Stomach (tissue), 9 donors: ENCODE results near the gene ALG8. TPM values are rescaled to one million over a fixed set of nuclear protein-coding genes. Genes with fewer than 3 reads are reported as not detected.

Experiments used
- DNase-seq, 2 donors: peaks; one replicate each; pipeline versions ENCODE4 v3.0.0 to v3.0.0-alpha.2; 2013 to 2019
- H3K27ac ChIP-seq, 5 donors: fragments of 200-600 bp in 4 of 5; sonication (generic) in 4 of 5; one replicate each; pipeline ENCODE4 v1.5.1; 2013 to 2019; ENCODE audit warnings: mild to moderate bottlenecking in 1 of 5, moderate library complexity in 1 of 5
- H3K27me3 ChIP-seq, 3 donors: fragments of 200-600 bp; sonication (generic); one replicate each; pipeline ENCODE4 v1.5.1; 2017 to 2019; ENCODE audit warnings: mixed run types in 1 of 3
- H3K36me3 ChIP-seq, 4 donors: fragments of 200-600 bp; sonication (generic); 1 replicate in 3 of 4; 2 replicates in 1 of 4; pipeline ENCODE4 v1.5.1; 2016 to 2019
- H3K4me1 ChIP-seq, 4 donors: fragments of 200-600 bp; sonication (generic); one replicate each; pipeline ENCODE4 v1.5.1; 2016 to 2019
- H3K4me3 ChIP-seq, 4 donors: fragments of 200-600 bp; sonication (generic) in 3 of 4; one replicate each; pipeline ENCODE4 v1.5.1; 2016 to 2019; ENCODE audit warnings: mild to moderate bottlenecking in 1 of 4
- H3K9me3 ChIP-seq, 4 donors: fragments of 200-600 bp; sonication (generic); one replicate each; pipeline ENCODE4 v1.5.1; 2016 to 2019
- EP300 ChIP-seq: sonication (generic); formaldehyde crosslinking; IDR thresholded peaks from one replicate; pipeline ENCODE4 v1.6.1; 2017; ENCODE audit warnings: antibody characterized with exemption
- POLR2A ChIP-seq, 4 donors: fragments of 450-650 bp; IDR thresholded peaks; one replicate each; pipeline ENCODE4 v1.6.1; 2016; ENCODE audit warnings: antibody characterized with exemption in 4 of 4, control low read depth in 2 of 4, mild to moderate bottlenecking in 1 of 4, moderate library complexity in 1 of 4
- POLR2AphosphoS5 ChIP-seq, 3 donors: sonication (generic); formaldehyde crosslinking; IDR thresholded peaks; one replicate each; pipeline ENCODE4 v1.6.1; 2016; ENCODE audit warnings: antibody characterized with exemption in 3 of 3
- WGBS, 5 donors: extraction: QIAGEN DNeasy Blood & Tissue Kit in 3 of 5; methylation state at CpG; one replicate each; pipeline versions ENCODE4 v1.1.5 to v1.1.7; 2013 to 2018; 5-methylcytosine and 5-hydroxymethylcytosine counted together
- intact Hi-C: fragments of 100-400 bp; cut with DNase I; formaldehyde crosslinking; loops from one replicate; pipeline ENCODE4 v1.15.1; 2023; ENCODE audit warnings: low total_unique reads
- polyA plus RNA-seq, 3 donors: library from polyadenylated mRNA; stranded (reverse); fragments of 200-250 nt; gene quantifications; one replicate each; pipeline ENCODE4 v1.2.3, GENCODE V29; 2013
- total RNA-seq, 5 donors: library from RNA; depleted of rRNA; stranded (reverse); fragments of >200 nt; gene quantifications; one replicate each; pipeline versions ENCODE4 v1.1.0 to v1.2.3, GENCODE V29; 2014 to 2016
- TF ChIP-seq, protein P1 (sequence below), 7 experiments: fragments of 450-650 bp in 4 of 7; fragments of 200-600 bp in 3 of 7; sonication (generic) in 3 of 7; IDR thresholded peaks; one replicate each; pipeline ENCODE4 v1.5.1; 2016 to 2019; ENCODE audit warnings: antibody characterized with exemption in 7 of 7, control low read depth in 2 of 7, mild to moderate bottlenecking in 1 of 7
- donor health status: healthy with polysubstance abuse.
- donor health status: Bipolar disorder and iron deficiency.
- donor health status: healthy.

Gene ALG8
- total and polyA plus RNA-seq, 8 donors: 3.8 to 58.2 (median 24.5) TPM

DNA sequence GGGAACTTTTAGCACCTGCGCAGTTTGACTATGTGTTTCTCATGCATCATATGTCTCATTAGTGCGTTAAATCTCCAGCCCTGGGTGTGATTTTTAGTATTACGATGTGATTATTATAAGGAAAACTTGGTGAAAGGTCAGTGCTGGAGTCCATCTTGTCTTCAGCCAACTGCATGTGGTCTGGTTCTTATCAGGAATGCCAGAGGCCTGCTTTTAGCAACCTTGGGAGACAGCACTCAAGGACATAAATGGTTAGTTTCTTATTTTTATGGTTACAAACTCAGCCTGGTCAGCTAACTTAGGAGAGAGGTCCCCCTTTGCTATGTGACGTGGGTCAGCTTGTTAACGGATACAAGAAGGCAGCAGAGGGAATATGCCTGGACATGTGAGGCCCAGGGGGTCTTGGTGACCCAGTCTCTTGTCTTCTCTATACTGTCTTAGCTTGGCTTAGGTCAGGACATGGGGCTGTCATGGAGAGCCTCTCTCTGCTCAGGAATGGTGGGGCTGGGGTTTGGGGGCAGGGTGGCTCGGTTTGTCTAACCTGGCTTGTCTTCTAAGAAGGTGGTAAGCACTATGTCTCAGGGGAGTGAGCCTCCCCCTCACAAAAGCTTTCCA is 27.5 kb upstream of the ALG8 start:
- no peak for TF ChIP-seq EP300
- peak in 1 of 3 donors; percentile 41 for TF ChIP-seq POLR2AphosphoS5 (IDR thresholded peaks at IDR 0.05)
- TF ChIP-seq POLR2A (IDR thresholded peaks at IDR 0.05): no peak
- intact Hi-C loops: no loop called here

DNA sequence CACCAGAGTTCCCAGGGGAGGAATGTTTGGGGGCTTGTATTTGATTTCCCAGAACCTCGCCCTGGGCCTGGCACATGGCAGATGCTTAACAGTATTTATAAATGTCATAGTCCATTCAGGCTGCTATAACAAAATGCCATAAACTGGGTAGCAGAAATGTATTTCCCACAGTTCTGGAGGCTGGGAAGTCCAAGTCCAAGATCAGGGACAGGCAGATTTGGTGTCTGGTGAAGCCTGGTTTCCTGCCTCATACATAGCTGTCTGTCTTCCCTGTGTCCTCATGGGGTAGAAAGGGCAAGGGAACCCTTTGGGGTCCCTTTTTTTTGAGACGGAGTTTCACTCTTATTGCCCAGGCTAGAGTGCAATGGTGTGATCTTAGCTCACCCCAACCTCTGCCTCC is 25.0 kb upstream of the ALG8 start:
- WGBS, 5 donors: 89 to 100% (median 98%) methylated on average over 2 of the region's 2 CpGs
- Histone ChIP-seq H3K4me1 (peaks cover 11 to 59% (median 14%) of the 10 kb centered on the region in 4 donors), H3K4me3 (no peak overlapping the region), H3K9me3 (no peaks in the 10 kb centered on the region), H3K36me3 (no peaks in the 10 kb centered on the region), H3K27ac (no peak overlapping the region), H3K27me3 (no peaks in the 10 kb centered on the region)
- intact Hi-C loops: no loop called here
- TF ChIP-seq, protein P1, sequence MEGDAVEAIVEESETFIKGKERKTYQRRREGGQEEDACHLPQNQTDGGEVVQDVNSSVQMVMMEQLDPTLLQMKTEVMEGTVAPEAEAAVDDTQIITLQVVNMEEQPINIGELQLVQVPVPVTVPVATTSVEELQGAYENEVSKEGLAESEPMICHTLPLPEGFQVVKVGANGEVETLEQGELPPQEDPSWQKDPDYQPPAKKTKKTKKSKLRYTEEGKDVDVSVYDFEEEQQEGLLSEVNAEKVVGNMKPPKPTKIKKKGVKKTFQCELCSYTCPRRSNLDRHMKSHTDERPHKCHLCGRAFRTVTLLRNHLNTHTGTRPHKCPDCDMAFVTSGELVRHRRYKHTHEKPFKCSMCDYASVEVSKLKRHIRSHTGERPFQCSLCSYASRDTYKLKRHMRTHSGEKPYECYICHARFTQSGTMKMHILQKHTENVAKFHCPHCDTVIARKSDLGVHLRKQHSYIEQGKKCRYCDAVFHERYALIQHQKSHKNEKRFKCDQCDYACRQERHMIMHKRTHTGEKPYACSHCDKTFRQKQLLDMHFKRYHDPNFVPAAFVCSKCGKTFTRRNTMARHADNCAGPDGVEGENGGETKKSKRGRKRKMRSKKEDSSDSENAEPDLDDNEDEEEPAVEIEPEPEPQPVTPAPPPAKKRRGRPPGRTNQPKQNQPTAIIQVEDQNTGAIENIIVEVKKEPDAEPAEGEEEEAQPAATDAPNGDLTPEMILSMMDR (IDR thresholded peaks at IDR 0.05): no peak
- TF ChIP-seq POLR2AphosphoS5 (IDR thresholded peaks at IDR 0.05) (no peak), POLR2A (IDR thresholded peaks at IDR 0.05) (no peak), EP300 (no peak)
- DNase-seq: no peak

More for the DNA sequence above, 27.5 kb upstream of the ALG8 start:
- DNase-seq: peak in 1 of 2 donors; percentile 44
- Histone ChIP-seq H3K36me3 (peaks cover 0 to 14% (median 8%) of the 10 kb centered on the region in 4 donors), H3K27ac (peak overlapping the region in 2 of 5 donors; percentile 47 to 83), H3K9me3 (no peaks in the 10 kb centered on the region), H3K4me3 (no peak overlapping the region), H3K4me1 (peaks cover 11 to 55% (median 14%) of the 10 kb centered on the region in 4 donors), H3K27me3 (no peaks in the 10 kb centered on the region)
- WGBS, 5 donors: 76 to 93% (median 90%) methylated on average over 6 of the region's 6 CpGs

DNA sequence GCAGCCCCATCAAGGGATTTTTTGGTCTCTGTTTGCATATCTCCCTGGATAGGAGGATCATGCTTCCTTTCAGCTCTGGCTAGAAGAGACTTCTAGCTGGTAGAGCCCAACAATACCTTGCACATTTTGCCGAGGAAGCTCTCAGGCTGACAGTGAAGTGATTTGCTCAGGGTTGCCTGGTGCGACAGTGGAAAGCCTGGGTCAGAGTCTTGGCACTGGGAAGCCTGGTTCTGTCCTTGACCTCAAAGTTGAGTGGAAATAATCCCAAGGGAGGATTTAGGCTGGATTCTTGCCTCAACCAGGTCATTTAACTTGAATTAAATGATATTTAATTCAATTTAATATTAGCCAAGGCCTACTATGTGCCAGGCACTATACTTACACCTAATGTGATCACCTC is 24.4 kb upstream of the ALG8 start:
- H3K27ac ChIP-seq: no peak overlapping the region
- WGBS, 5 donors: 60 to 84% (median 71%) methylated on average over 2 of the region's 2 CpGs
- no peaks in the 10 kb centered on the region for H3K9me3 ChIP-seq
- no peak overlapping the region for H3K4me3 ChIP-seq
- DNase-seq: no peak
- TF ChIP-seq, protein P1 (IDR thresholded peaks at IDR 0.05): no peak
- TF ChIP-seq EP300 (no peak), POLR2A (IDR thresholded peaks at IDR 0.05) (no peak), POLR2AphosphoS5 (IDR thresholded peaks at IDR 0.05) (no peak)
- H3K4me1 ChIP-seq: peaks cover 8 to 59% (median 12%) of the 10 kb centered on the region in 4 donors
- intact Hi-C loops: no loop called here
- H3K27me3 ChIP-seq: no peaks in the 10 kb centered on the region
- H3K36me3 ChIP-seq: no peaks in the 10 kb centered on the region

DNA sequence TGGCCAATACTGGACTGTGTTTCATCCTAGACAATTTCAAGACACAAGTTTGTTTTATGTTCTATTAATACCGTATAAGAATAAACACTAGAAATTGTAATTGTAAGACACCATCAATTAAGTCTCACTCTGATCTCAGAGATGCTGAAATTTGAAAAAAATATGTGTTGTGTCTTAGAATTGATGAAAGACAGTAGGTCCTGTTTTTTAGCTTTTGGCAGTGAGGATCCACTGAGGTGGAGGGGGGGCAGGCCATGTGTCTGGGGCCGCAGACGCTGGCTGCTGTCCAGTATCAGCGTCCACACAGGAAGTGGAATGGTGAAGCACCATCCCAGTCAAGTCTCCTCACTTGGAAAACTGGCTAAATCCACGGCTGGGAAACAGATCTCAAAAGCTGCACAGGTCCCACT is 22.5 kb upstream of the ALG8 start:
- H3K4me3 ChIP-seq: no peak overlapping the region
- H3K27ac ChIP-seq: peak overlapping the region in 1 of 5 donors; percentile 47
- TF ChIP-seq POLR2AphosphoS5 (IDR thresholded peaks at IDR 0.05) (peak in 1 of 3 donors; percentile 28), POLR2A (IDR thresholded peaks at IDR 0.05) (no peak)
- DNase-seq: peak in 1 of 2 donors; percentile 60
- intact Hi-C loops: no loop called here
- peaks cover 0 to 47% (median 3%) of the 10 kb centered on the region in 4 donors for H3K4me1 ChIP-seq
- no peaks in the 10 kb centered on the region for H3K36me3 ChIP-seq
- no peaks in the 10 kb centered on the region for H3K9me3 ChIP-seq
- 21 to 64% (median 48%) methylated on average over 5 of the region's 5 CpGs for WGBS, 5 donors
- H3K27me3 ChIP-seq: no peaks in the 10 kb centered on the region

DNA sequence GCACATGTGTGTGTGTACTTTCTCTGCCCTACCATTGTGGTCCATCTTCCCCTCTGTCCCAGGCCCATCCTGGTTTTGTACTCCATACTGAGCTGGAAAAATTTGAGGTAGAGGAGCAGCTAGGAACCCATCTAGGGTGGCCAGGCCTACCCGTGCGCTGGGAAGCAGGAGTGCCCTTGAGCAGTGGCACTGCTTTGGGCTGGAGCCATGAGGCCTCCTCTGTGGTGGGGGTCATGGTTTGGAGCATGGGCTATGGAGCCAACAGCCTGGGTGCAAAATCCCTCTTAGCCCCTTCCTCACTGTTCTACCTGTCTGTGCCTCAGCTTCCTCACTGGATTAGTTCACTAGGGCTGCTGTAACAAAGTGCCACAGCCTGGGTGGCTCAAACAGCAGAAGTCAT is 21.9 kb upstream of the ALG8 start:
- 88 to 100% (median 98%) methylated on average over 2 of the region's 2 CpGs for WGBS, 5 donors

More for the DNA sequence above, 21.9 kb upstream of the ALG8 start:
- intact Hi-C loops: no loop called here
- DNase-seq: no peak
- peak overlapping the region in 1 of 5 donors; percentile 47 for H3K27ac ChIP-seq
- no peak overlapping the region for H3K4me3 ChIP-seq
- no peaks in the 10 kb centered on the region for H3K9me3 ChIP-seq
- peaks cover 0 to 45% (median 3%) of the 10 kb centered on the region in 4 donors for H3K4me1 ChIP-seq
- no peaks in the 10 kb centered on the region for H3K36me3 ChIP-seq
- H3K27me3 ChIP-seq: no peaks in the 10 kb centered on the region
- TF ChIP-seq, protein P1 (IDR thresholded peaks at IDR 0.05): no peak
- TF ChIP-seq EP300: no peak
- no peak for TF ChIP-seq POLR2A (IDR thresholded peaks at IDR 0.05)
- TF ChIP-seq POLR2AphosphoS5 (IDR thresholded peaks at IDR 0.05): no peak
